Activated naive CD4-positive, alpha-beta T cell treated with anti-CD3 and anti-CD28 coated beads, Interleukin-2, amount 50 U/mL, for 24 hours (primary cell): ENCODE measurements around the gene TOX3.

Source experiments
- H3K27ac Mint-ChIP-seq: one replicate; pipeline ENCODE4 v1.8.0; 2021; ENCODE audit warnings: mild to moderate bottlenecking, mixed read lengths
- H3K27me3 Mint-ChIP-seq: one replicate; pipeline ENCODE4 v1.8.0; 2021; ENCODE audit warnings: mixed read lengths
- H3K36me3 Mint-ChIP-seq: one replicate; pipeline ENCODE4 v1.8.0; 2021; ENCODE audit warnings: mixed read lengths
- H3K4me1 Mint-ChIP-seq: one replicate; pipeline ENCODE4 v1.8.0; 2021; ENCODE audit warnings: mixed read lengths
- H3K4me3 Mint-ChIP-seq: one replicate; pipeline ENCODE4 v1.8.0; 2021; ENCODE audit warnings: mild to moderate bottlenecking, mixed read lengths
- H3K9me3 Mint-ChIP-seq: one replicate; pipeline ENCODE4 v1.8.0; 2021; ENCODE audit warnings: mixed read lengths

TOX3 gene

DNA sequence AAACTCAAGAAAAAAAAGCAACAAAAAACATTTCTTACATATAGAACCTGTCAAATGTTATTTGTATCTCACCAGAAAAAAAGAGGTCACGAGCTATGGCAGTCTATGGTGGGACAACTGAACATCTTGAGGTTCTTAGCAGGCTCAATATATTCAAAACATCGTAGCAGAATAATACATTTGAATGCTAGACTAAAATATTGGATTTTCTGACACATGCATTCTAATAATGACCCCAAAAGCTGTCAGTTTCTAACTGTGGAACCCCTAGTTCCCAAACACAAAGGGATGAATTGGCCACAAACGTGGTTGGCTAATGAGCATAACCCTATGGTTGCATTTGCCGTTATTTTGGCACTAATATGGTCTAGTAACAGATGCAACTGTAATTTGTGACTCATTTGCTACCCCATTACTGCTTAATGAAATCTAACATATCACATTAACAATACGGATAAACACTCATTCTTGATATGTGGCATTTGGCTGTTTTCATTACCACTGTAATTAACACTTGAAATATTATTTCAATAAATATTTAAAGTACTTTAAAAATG, 81.2 kb downstream of the TOX3 start:
- Mint-ChIP-seq H3K9me3 (no peaks in the 10 kb centered on the region), H3K4me3 (no peak overlapping the region), H3K27me3 (no peaks in the 10 kb centered on the region), H3K27ac (no peak overlapping the region), H3K36me3 (no peaks in the 10 kb centered on the region), H3K4me1 (no peaks in the 10 kb centered on the region)

DNA sequence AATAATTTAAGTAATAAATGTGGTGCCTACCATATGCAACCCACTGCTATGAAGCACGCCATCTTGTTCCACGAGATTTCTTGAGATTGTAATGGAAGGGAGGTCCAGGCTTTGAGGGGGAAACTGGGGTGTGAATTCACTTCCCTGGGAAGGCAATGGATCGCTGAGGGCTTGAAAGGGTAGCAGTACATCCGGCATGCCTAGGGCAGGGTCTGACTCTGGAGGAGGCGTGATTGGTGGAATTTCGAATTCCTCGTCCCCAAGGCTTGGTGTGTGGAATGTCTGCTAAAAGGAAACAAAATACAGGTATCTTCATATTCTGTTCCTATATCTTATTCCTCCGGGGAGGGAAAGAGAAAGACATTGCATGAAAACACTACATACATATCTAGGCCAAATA, 83.0 kb downstream of the TOX3 start:
- Mint-ChIP-seq H3K27me3 (no peaks in the 10 kb centered on the region), H3K4me1 (no peaks in the 10 kb centered on the region), H3K9me3 (peaks cover 4% of the 10 kb centered on the region), H3K36me3 (no peaks in the 10 kb centered on the region), H3K4me3 (no peak overlapping the region), H3K27ac (no peak overlapping the region)

DNA sequence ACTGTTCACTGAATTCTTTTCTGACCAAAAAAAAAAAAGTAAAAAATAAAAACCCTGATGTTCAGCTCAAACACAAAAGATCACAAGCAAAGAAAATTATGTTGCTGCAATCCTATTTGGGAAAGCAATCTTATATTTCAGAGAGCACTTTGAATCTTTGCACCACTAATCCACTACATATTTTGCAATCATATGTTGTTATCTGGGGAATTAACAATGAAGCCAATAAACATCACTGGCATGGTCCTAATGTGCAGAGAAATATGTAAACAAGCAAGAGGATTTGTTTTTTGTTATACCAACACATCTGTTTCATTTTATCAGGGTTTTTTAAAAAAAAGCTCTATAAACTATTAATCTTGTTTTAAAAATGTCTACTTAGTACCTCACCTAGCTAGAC, 84.1 kb downstream of the TOX3 start:
- H3K4me1 Mint-ChIP-seq = no peaks in the 10 kb centered on the region
- H3K36me3 Mint-ChIP-seq = no peaks in the 10 kb centered on the region
- no peak overlapping the region for H3K4me3 Mint-ChIP-seq
- H3K27me3 Mint-ChIP-seq = no peaks in the 10 kb centered on the region
- H3K9me3 Mint-ChIP-seq = peaks cover 4% of the 10 kb centered on the region
- no peak overlapping the region for H3K27ac Mint-ChIP-seq

DNA sequence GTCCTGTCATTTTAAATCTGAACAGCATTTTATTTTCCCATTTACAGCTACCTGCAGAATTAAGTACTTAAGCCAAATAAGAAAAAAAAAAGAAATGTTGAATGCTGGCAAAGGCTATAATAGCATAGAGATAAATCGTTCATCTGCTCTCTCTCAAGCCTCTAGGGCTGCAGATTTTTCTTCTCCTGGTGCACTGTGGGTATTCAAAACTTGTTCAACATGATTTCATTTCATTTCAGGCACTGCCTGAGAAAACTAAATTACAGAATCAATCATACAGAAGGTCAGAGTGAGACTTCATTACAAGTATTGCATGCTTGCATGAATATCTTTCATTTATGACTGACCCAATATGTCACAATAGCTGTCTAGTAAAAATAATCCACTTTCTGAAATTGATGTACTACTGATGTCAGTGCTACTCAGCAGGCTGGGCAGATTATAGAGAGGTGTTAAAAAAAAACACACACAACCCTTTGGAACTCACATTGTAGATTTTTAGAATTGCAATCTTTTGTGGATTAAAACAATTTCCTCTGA, 86.2 kb downstream of the TOX3 start:
- Mint-ChIP-seq H3K4me3 (no peak overlapping the region), H3K4me1 (no peaks in the 10 kb centered on the region), H3K9me3 (peaks cover 4% of the 10 kb centered on the region), H3K27ac (no peak overlapping the region), H3K27me3 (no peaks in the 10 kb centered on the region), H3K36me3 (no peaks in the 10 kb centered on the region)

DNA sequence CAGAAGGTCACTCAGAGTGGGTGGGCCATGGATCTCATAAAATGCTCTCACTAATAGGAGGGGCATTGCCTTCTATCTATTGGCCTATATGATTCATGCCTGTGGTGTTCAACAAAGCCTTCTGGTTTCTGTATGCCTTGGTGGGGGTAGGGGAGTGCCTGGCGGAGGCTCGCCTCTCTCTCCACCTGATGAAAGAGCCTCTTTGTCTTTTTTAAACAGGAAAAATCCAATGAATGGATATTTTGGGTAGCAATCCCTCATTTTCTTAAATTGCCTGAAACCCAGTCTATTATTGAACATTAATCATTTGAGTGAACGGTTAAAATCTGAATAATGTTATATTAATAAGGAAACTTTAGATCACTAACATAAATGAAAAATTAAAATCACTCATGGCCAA, 90.6 kb downstream of the TOX3 start:
- no peak overlapping the region for H3K4me3 Mint-ChIP-seq
- H3K36me3 Mint-ChIP-seq = no peaks in the 10 kb centered on the region
- H3K27me3 Mint-ChIP-seq = no peaks in the 10 kb centered on the region
- H3K9me3 Mint-ChIP-seq = peaks cover 4% of the 10 kb centered on the region
- H3K4me1 Mint-ChIP-seq = no peaks in the 10 kb centered on the region
- no peak overlapping the region for H3K27ac Mint-ChIP-seq

DNA sequence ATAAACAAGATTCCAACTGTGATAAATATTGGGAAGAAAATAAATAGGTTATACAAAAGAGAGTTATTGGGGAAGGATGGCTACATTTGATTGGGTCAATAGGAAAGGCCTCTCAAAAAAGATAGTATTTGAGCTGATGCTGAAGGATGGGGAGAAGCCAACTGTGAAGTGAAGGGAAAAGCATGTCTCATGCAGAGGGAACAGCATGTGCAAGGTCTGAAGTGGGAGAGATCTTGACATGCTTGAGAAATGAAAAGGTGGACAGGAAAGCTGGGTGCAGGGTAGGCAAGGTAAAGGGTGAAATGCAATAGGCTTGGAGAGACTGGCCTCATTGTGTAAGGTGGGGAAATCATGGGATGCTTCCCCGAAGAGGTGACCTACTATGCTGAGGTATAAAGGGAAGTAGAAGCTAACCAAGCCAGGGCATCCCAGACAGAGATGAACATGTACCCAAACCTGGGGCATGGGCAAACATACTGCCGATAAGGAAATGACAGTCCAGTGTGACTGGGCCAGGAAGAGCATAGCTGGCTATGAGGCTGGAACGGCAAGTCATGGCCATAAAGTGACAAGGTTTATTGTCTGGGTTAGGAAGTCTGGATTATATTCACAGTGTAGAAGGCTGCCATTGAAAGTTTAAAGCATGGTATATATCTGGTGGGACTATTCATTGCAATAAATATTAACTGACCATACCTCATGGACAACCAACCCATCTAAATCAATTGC, 91.2 kb downstream of the TOX3 start:
- no peaks in the 10 kb centered on the region for H3K36me3 Mint-ChIP-seq
- no peaks in the 10 kb centered on the region for H3K27me3 Mint-ChIP-seq

DNA sequence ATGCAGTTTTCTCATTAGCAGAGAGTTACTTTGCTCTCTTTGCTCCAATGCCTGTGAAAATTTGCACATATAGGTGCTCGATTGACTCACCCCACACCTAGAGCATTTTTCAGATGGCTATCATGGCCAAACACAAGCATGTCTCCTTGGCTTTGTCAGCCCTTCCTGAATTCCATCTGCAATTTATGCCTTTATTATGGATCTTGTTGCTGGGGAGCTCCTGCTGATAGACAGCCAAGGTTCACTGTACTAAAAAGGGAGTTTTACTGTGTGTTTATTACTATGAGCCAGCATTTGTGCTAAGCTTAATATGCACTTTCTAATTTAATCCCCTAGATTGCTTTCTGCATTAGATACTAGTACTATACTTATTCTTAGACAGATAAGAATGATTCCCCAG, 93.3 kb downstream of the TOX3 start:
- Mint-ChIP-seq H3K9me3 (no peaks in the 10 kb centered on the region), H3K27me3 (no peaks in the 10 kb centered on the region), H3K27ac (no peak overlapping the region), H3K4me3 (no peak overlapping the region), H3K36me3 (no peaks in the 10 kb centered on the region), H3K4me1 (no peaks in the 10 kb centered on the region)

More for the DNA sequence above, 91.2 kb downstream of the TOX3 start:
- no peak overlapping the region for H3K4me3 Mint-ChIP-seq
- no peaks in the 10 kb centered on the region for H3K4me1 Mint-ChIP-seq
- no peak overlapping the region for H3K27ac Mint-ChIP-seq
- peaks cover 4% of the 10 kb centered on the region for H3K9me3 Mint-ChIP-seq

DNA sequence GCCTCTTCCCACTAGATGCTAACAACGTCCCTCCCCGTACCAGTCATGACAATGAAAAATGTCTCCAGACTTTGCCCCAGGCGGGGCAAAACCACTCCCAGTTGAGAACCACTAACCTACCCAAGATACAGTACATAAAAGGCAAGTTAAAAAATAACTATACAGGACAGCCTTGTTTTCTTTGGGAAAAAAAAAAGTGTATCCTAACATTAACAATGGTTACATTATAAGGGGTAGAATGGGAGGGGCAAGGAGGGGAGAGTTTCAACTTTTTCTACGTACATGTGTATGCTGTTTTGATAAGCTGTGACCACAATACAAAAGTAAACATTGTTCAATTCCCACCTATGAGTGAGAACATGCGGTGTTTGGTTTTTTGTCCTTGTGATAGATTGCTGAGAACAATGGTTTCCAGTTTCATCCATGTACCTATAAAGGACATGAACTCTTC, 94.9 kb downstream of the TOX3 start:
- Mint-ChIP-seq H3K4me1 (no peaks in the 10 kb centered on the region), H3K27ac (no peak overlapping the region), H3K36me3 (no peaks in the 10 kb centered on the region), H3K27me3 (no peaks in the 10 kb centered on the region), H3K4me3 (no peak overlapping the region), H3K9me3 (no peaks in the 10 kb centered on the region)

DNA sequence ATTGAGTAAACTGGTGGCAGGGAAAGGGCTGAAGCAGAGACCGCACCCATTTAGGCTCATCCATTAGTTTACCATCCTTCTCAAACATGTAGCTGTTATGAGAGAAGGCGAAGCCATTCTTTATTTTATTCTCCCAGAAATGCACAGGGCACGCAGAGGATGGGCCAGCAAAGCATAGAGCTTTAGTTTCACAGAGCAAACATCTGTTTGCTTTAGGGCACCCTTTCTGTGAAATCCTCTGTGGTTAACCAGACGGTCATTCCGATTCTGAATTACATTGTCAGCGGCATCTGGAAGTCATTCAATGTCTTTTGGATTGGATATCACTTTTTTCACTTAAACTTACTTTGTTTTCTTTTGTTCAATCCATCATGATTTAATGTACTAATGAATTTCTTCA, 96.0 kb downstream of the TOX3 start:
- Mint-ChIP-seq H3K27ac (no peak overlapping the region), H3K4me1 (no peaks in the 10 kb centered on the region), H3K4me3 (no peak overlapping the region), H3K36me3 (no peaks in the 10 kb centered on the region), H3K9me3 (no peaks in the 10 kb centered on the region), H3K27me3 (no peaks in the 10 kb centered on the region)

DNA sequence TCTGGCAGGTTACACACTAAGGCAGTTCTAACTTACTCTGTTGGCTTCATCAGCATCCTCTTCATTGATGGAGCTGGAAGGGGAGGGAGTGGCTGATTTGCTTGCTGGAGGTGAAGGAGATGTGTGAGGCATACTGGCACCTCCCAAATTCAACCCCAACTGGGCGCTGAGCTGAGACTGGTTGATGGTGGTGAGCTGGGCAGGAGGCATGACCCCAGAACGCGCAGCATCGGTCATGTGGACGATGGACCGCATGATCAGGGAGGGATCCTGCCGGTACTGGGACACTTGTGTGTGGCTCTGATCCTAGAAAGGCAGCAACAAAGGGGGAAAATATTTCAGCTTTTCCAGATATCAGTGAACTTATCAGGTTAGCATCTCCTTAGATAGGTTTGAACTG, 96.7 kb downstream of the TOX3 start:
- Mint-ChIP-seq H3K27me3 (no peaks in the 10 kb centered on the region), H3K27ac (no peak overlapping the region), H3K4me1 (no peaks in the 10 kb centered on the region), H3K9me3 (no peaks in the 10 kb centered on the region), H3K4me3 (no peak overlapping the region), H3K36me3 (no peaks in the 10 kb centered on the region)

DNA sequence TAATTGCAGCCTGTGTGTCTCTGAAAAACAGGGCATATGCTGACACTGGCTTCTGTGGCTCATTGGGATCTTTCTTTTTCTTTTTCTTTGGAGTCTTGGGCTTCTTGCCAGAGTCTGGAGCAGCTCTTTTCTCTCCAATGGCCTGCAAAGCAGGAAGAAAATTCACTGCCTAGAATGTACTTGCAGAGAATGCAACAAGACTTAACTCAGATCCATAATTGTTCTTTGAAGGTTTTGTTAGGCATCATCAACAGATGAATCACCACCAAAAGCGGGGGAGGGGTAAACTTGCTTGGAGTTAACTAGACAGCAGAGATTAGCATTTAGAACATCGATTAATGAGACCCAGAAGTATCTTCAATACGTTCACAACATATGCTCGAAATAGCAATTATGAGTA, 100.9 kb downstream of the TOX3 start:
- Mint-ChIP-seq H3K4me3 (no peak overlapping the region), H3K27me3 (no peaks in the 10 kb centered on the region), H3K27ac (no peak overlapping the region), H3K36me3 (no peaks in the 10 kb centered on the region), H3K9me3 (no peaks in the 10 kb centered on the region), H3K4me1 (no peaks in the 10 kb centered on the region)

DNA sequence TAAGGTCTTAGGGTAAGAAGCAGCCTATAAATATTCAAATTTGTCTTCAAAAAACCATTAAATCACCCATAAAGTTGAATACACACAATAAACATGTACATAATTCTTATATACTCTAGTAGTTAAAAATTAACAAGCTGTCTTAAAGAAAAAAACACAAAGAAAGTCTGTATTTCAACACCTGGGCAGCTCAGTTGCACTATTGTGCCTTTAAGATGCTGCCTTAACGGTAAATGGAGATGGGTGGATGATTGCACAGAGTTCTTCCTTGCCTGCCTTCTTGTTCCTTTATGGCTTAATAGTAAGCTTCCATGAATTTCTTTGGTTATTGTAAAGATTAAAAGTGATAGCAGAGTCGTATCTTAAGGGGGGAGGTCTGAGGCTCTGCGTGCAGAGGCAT, 105.1 kb downstream of the TOX3 start:
- H3K27me3 Mint-ChIP-seq = no peaks in the 10 kb centered on the region
- no peak overlapping the region for H3K27ac Mint-ChIP-seq
- no peaks in the 10 kb centered on the region for H3K36me3 Mint-ChIP-seq
- H3K4me1 Mint-ChIP-seq = no peaks in the 10 kb centered on the region
- H3K4me3 Mint-ChIP-seq = no peak overlapping the region
- H3K9me3 Mint-ChIP-seq = peaks cover 9% of the 10 kb centered on the region

DNA sequence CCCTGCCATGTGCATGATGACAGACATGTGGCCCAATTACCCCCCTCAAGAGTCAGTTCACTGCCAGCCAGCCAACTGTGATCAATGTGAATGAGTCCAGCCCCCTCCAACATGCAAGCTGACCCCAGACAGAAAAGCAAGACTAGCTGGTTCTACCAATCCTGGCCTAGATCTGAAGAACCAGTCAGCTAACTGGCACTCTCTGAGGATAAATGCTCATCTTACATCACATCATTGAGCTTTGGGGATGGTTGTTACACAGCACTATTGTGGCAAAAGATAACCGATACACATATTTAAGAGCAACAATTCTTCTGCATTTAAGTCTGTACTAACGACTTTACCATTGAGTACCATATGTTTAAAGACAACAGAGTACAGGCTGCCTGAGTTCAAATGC, 106.7 kb downstream of the TOX3 start:
- no peaks in the 10 kb centered on the region for H3K4me1 Mint-ChIP-seq
- no peak overlapping the region for H3K4me3 Mint-ChIP-seq
- no peaks in the 10 kb centered on the region for H3K36me3 Mint-ChIP-seq
- peaks cover 9% of the 10 kb centered on the region for H3K9me3 Mint-ChIP-seq
- no peak overlapping the region for H3K27ac Mint-ChIP-seq
- H3K27me3 Mint-ChIP-seq = no peaks in the 10 kb centered on the region

DNA sequence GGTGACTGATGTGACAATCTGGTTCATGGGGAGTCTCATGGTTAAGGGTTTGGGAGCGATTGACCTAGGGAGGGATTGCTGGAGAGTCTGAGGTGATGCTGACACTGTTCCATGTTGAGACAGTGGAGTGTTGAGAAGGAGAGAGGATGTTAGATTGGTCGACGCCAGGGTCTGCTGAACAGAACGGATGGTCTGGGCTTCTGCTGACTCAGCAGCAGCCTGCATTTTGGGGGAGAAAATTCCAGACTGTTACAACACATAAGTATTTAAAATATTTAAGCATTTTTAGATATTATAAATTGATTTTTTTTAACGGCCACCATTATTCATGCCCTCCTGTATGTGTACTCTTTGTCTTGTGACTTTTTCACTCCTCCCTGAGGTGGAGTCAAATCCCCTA, 107.2 kb downstream of the TOX3 start:
- no peak overlapping the region for H3K4me3 Mint-ChIP-seq
- H3K27me3 Mint-ChIP-seq = no peaks in the 10 kb centered on the region
- no peak overlapping the region for H3K27ac Mint-ChIP-seq
- H3K36me3 Mint-ChIP-seq = no peaks in the 10 kb centered on the region
- H3K4me1 Mint-ChIP-seq = no peaks in the 10 kb centered on the region
- peaks cover 9% of the 10 kb centered on the region for H3K9me3 Mint-ChIP-seq

DNA sequence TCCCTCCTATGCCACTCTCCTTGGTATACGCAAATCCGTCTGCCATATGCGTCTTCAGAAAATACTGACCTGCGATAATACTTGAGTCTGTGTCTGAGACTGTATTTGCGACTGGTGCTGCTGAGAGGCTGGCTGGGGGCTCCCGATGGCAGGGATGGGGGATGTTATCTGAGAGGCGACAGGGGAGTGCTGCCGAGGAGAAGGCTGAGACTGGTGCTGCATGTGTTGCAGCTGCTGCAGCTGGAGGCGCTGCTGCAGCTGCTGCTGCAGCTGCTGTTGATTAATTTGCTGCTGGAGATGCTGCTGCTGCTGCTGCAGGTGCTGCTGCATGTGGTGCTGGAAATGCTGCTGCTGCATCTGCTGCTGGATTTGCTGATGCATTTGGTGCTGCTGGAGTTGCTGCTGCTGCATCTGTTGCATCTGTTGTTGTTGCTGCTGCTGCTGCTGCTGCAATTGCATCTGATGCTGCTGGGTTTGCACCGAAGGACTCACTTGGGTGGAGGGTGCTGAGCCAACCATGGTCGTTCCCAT, 107.7 kb downstream of the TOX3 start:
- Mint-ChIP-seq H3K9me3 (peaks cover 9% of the 10 kb centered on the region), H3K4me3 (no peak overlapping the region), H3K27me3 (no peaks in the 10 kb centered on the region), H3K36me3 (no peaks in the 10 kb centered on the region), H3K27ac (no peak overlapping the region), H3K4me1 (no peaks in the 10 kb centered on the region)

DNA sequence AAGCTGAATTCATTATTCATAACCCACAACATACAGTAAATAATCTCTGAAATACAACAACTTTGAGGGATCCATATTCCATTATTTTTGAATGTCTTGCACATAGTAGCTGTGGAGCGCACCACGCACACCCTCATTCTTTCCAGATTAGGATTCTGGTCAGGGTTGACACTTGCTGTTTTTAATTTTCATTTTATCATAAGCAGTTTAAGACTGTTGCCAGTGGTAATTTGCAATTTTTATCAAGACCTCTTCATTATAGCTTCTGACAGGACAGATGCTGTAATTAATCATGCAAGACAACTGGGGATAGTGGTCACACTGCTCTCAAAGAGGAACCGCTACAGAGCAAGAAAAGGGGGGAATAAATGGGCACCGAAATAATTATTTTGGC, 109.7 kb downstream of the TOX3 start:
- Mint-ChIP-seq H3K9me3 (peaks cover 9% of the 10 kb centered on the region), H3K27ac (no peak overlapping the region), H3K4me1 (no peaks in the 10 kb centered on the region), H3K4me3 (no peak overlapping the region), H3K27me3 (no peaks in the 10 kb centered on the region), H3K36me3 (no peaks in the 10 kb centered on the region)
